ENCODE data around the gene SNAI3.

- no peak for TF ChIP-seq CTCF (IDR thresholded peaks at IDR 0.05)
- no peak for TF ChIP-seq POLR2A (IDR thresholded peaks at IDR 0.05)
These were observed 44.6 kb upstream of the SNAI3 start for GRCh38 chr16:88730632-88731607.

Measured in uterus (tissue), 2 donors.